Measurements from ENCODE around the gene MAML3.

DNA sequence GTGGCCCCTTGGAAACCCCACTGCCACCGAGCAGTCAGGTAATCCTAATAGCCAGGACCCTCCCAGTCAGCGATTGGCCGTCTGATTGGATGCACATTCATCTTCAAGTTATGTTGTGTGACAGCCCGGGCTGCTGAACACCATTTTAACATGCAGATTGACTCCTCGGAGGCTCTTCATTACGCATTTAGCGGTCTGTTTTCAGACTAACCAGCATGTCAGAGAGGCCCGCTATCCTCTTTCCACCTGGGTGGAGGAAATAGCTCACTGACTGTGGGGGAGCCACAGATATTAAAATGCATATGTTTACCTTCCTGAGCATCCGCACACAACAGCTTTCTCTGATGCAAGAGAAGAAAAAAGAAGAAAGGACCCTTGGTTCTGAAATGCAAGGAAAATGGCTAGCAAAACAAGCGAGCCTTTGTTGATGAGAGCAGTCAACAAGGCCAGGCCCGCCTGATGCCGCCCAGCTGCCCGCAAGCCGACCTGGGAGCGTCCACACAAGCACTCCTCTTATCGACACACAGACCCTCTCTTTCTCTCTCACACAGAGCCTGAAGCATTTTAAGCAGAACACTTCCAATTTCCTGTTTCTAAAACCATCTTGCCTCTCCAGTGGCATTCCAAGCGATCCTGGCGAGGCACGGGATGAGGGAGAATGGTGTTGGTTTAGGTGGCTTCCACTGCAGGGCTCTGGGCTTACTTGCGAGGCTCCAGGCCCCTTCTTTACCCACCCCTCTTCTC is 370.1 kb downstream of the MAML3 start:
- no peak for TF ChIP-seq GATA3 (IDR thresholded peaks at IDR 0.05; ENCODE audit: low read depth, low read length)
- peak; percentile 44 for TF ChIP-seq GATA2 (IDR thresholded peaks at IDR 0.05; ENCODE audit: low read depth, low read length)
